Activated B cell treated with CpG ODN at 0.5 μM for 24 hours (primary cell): Measurements from ENCODE around the gene GSTO2. TPM values are rescaled to one million over a fixed set of nuclear protein-coding genes. Genes with fewer than 3 reads are reported as not detected.

Experiments
- ATAC-seq: fragments of 200-7000 bp; cut with Tn5 transposase; one replicate; pipeline ENCODE4 v1.10.0; 2021; ENCODE audit warnings: low read depth, mild to moderate bottlenecking, moderate library complexity
- CTCF ChIA-PET: fragments of 350-600 bp; sonication (Branson Sonifier 250); formaldehyde crosslinking; loops from one replicate; lab custom pipeline; 2021; ENCODE audit warnings: antibody characterized with exemption; lab: Charles Lee
- POLR2A ChIA-PET: fragments of 350-600 bp; sonication (Branson Sonifier 250); formaldehyde crosslinking; loops from one replicate; lab custom pipeline; 2021; ENCODE audit warnings: antibody characterized with exemption; lab: Charles Lee
- DNase-seq: peaks from one replicate; pipeline ENCODE4 v3.0.0; 2022
- H3K27ac Mint-ChIP-seq: one replicate; pipeline ENCODE4 v1.8.0; 2020; ENCODE audit warnings: mixed read lengths
- H3K27me3 Mint-ChIP-seq: one replicate; pipeline ENCODE4 v1.8.0; 2021; ENCODE audit warnings: mixed read lengths
- H3K36me3 Mint-ChIP-seq: one replicate; pipeline ENCODE4 v1.8.0; 2021; ENCODE audit warnings: low read depth, mixed read lengths
- H3K4me1 Mint-ChIP-seq: one replicate; pipeline ENCODE4 v1.8.0; 2021; ENCODE audit warnings: mixed read lengths
- H3K4me3 Mint-ChIP-seq: one replicate; pipeline ENCODE4 v1.8.0; 2020; ENCODE audit warnings: mild to moderate bottlenecking, mixed read lengths
- H3K9me3 Mint-ChIP-seq: one replicate; pipeline ENCODE4 v1.8.0; 2020; ENCODE audit warnings: mixed read lengths
- intact Hi-C: fragments of 100-400 bp; cut with micrococcal nuclease; formaldehyde crosslinking; loops from one replicate; pipeline ENCODE4 v1.15.1; 2024
- total RNA-seq: library from RNA; stranded (reverse); gene quantifications from 2 replicates; pipeline ENCODE4 v1.2.3, GENCODE V29; 2022
- TF ChIP-seq, protein P1 (sequence below): fragments of 200-600 bp; IDR thresholded peaks from one replicate; pipeline ENCODE4 v1.8.0; 2022; ENCODE audit warnings: antibody characterized with exemption, mild to moderate bottlenecking

Gene GSTO2
- total RNA-seq, 1 donor from 2014 or later = 0.91 TPM

DNA sequence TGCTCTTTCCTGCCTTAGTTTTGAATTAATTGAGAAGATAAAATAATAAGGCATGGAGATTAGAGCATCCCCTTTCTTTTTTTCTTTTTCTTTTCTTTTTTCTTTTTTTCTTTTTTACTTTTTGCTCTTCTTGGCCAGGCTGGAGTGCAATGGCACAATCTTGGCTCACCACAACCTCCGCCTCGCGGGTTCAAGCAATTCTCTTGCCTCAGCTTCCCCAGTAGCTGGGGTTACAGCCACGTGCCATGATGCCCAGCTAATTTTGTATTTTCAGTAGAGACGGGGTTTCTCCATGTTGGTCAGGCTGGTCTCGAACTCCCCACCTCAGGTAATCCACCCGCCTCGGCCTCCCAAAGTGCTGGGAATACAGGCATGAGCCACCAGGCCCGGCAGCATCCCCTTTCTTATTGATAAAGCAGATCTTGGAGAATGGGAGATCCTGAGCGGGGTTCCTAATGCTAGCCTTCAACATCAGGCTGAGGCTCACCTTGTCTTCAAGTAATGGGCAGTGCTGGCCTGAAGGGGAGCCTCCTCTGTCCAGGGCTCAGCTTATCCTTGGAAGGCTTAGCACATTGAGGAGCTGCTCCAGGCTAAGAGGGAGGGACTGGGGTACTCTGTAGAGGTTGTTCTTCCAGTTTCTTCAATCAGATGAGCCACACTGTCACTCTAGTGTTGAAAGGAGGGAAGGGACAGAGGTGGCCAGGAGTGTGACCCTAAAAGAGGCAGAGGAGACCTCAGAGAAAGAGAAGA, 27.9 kb downstream of the GSTO2 start:
- Mint-ChIP-seq H3K27me3 (peaks cover 14% of the 10 kb centered on the region), H3K27ac (no peak overlapping the region)
- POLR2A ChIA-PET = interaction anchor here (1.1 kb wide), 1 partner anchor 28 kb away, joined by 4 read pairs; the partner anchor contains the start of gene GSTO2

DNA sequence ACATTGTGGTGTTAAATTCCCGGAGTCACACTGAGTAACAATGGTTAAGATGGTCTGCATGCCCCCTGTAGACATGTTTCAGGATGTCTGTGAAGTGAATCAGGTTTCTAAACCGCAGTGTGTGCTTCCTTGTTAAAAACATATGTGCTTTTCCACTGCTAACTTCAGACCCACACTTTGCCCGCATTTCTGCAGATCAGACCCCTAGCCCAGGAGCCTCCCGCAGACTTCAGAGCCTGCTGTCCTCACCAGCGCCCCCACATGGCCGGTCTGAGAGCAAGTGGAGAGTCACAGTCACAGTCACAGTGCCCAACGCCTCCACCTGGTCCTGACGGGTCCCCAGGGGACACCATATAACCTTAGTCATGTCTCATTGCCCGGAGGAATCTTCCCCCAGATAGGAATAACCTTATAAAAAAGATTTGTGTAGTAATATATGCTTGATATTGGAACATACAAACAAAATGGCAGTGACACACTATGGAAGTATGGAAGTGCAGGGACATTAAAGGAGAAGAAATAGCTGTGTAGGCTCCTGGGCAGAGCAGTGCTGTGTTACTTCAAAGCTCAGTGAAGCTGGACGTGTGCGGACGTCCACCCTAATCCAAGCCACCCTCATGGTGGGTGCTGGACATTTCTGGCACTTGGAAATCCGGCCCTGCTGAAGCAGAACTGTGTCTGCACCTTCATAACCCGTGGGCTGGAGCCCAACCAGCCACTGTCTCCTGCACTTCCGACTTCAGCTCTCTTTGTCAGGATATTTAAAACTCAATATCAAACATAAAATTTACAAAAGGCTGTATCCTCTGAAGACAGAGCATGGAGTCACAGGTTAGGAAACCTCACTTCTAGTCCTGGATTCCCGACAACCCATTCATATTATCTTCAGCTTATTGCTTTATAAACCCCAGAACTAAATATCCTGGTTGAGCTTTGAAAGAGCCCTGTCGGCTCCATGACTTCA, 29.0 kb downstream of the GSTO2 start:
- CTCF ChIA-PET = interaction anchor here (1.3 to 3.1 kb wide), 2 partner anchors 53 to 56 kb away, joined by 3 to 17 read pairs; partner anchors contain the start of gene CFAP58
- no peak for ATAC-seq

More for the DNA sequence above, 27.9 kb downstream of the GSTO2 start:
- no peaks in the 10 kb centered on the region for H3K36me3 Mint-ChIP-seq
- no peaks in the 10 kb centered on the region for H3K9me3 Mint-ChIP-seq
- H3K4me3 Mint-ChIP-seq = no peak overlapping the region
- intact Hi-C loops = loop anchor here (10.0 kb wide), 1 partner anchor 628 kb away; no protein-coding TSS in a partner anchor
- no peak for ATAC-seq
- TF ChIP-seq, protein P1, sequence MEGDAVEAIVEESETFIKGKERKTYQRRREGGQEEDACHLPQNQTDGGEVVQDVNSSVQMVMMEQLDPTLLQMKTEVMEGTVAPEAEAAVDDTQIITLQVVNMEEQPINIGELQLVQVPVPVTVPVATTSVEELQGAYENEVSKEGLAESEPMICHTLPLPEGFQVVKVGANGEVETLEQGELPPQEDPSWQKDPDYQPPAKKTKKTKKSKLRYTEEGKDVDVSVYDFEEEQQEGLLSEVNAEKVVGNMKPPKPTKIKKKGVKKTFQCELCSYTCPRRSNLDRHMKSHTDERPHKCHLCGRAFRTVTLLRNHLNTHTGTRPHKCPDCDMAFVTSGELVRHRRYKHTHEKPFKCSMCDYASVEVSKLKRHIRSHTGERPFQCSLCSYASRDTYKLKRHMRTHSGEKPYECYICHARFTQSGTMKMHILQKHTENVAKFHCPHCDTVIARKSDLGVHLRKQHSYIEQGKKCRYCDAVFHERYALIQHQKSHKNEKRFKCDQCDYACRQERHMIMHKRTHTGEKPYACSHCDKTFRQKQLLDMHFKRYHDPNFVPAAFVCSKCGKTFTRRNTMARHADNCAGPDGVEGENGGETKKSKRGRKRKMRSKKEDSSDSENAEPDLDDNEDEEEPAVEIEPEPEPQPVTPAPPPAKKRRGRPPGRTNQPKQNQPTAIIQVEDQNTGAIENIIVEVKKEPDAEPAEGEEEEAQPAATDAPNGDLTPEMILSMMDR = no peak
- CTCF ChIA-PET = interaction anchor here (1.5 kb wide), 1 partner anchor 53 kb away, joined by 3 read pairs; no protein-coding TSS in a partner anchor
- H3K4me1 Mint-ChIP-seq = no peaks in the 10 kb centered on the region
- DNase-seq = no peak

DNA sequence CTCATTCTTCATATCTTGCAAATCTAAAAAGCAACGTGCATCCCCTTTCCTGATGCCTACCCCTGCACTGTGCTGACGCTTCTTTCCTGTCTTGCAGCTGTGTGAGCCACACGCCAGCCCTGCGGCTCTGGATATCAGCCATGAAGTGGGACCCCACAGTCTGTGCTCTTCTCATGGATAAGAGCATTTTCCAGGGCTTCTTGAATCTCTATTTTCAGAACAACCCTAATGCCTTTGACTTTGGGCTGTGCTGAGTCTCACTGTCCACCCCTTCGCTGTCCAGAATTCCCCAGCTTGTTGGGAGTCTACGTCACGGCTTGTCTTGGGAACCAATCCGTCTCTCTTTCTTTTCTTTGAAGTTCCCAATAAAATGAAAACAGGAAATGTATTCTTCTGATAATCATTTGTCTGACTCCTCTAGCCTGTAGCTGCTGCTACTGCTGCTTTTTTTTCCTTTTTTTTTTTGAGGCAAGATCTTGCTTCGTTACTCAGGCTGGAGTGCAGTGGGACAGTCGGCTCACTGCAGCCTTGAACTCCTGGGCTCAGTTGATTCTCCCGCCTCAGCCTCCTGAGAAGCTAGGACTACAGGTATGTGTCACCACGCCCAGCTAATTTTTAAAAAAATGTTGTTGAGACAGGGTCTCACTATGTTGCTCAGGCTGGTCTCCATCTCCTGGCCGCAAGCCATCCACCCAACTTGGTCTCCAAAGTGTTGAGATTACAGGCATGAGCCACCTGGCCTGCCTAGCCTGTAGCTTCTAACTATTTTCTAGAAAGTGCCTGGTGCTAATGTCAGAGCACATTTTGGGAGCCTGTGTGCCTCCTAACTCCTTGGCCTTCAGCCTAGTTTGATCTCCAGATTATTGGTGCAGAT, 30.3 kb downstream of the GSTO2 start:
- DNase-seq (no peak), ATAC-seq (no peak)
- no peaks in the 10 kb centered on the region for H3K36me3 Mint-ChIP-seq
- ChIA-PET POLR2A (interaction anchor here (0.8 kb wide), 1 partner anchor 55 kb away, joined by 3 read pairs; the partner anchor contains the start of gene CFAP58), CTCF (interaction anchor here (0.9 to 3.1 kb wide), 3 partner anchors 10 to 54 kb away, joined by 3 to 17 read pairs (median 3); partner anchors contain the start of gene CFAP58)
- no peak overlapping the region for H3K4me3 Mint-ChIP-seq
- no peaks in the 10 kb centered on the region for H3K4me1 Mint-ChIP-seq
- TF ChIP-seq, protein P1 = no peak
- peaks cover 14% of the 10 kb centered on the region for H3K27me3 Mint-ChIP-seq
- intact Hi-C loops = loop anchor here (10.0 kb wide), 1 partner anchor 626 kb away; no protein-coding TSS in a partner anchor
- H3K9me3 Mint-ChIP-seq = no peaks in the 10 kb centered on the region
- H3K27ac Mint-ChIP-seq = no peak overlapping the region

More for the DNA sequence above, 29.0 kb downstream of the GSTO2 start:
- Mint-ChIP-seq H3K4me3 (no peak overlapping the region), H3K36me3 (no peaks in the 10 kb centered on the region), H3K4me1 (no peaks in the 10 kb centered on the region), H3K27ac (no peak overlapping the region), H3K9me3 (no peaks in the 10 kb centered on the region), H3K27me3 (peaks cover 14% of the 10 kb centered on the region)
- TF ChIP-seq, protein P1 = no peak
- no peak for DNase-seq
- intact Hi-C loops = loop anchor here (10.0 kb wide), 1 partner anchor 627 kb away; no protein-coding TSS in a partner anchor
- POLR2A ChIA-PET = no interaction called here

DNA sequence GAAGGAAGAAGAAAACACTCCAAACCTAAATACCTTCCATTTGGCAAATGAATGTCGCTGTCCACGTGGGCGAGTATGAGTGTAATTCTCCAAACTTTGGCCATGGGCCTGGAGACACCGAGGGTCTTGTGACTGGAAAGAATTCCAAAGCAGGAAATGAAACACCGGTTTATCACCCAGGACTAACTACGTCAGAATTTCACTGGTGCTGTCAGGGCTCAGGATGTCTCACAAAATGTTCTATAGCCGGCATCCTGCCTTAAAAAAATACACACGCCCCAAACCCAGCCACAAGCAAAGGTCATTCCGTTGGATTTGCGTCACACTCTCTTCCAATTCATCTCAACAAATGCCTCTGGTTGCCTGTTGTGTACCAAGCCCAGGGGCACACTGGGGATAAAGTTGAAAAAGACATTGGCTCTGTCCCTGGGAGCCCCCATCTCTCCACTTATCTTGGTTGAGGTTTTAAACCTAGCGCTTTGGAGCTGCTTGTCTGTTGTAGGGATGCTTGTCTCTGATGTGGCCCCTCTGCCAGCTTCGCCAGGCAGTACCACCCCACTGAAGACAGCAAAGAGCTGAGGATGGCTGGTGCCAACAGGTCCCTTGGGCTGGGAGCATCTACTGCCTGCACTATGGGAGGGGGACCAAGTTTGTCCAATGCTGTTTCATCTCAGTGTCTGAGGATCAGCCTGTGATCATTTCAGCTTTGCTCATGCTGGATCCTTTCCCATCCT, 31.2 kb downstream of the GSTO2 start:
- no peaks in the 10 kb centered on the region for H3K9me3 Mint-ChIP-seq
- no peaks in the 10 kb centered on the region for H3K4me1 Mint-ChIP-seq
- TF ChIP-seq, protein P1 = no peak
- no peak overlapping the region for H3K4me3 Mint-ChIP-seq
- POLR2A ChIA-PET = interaction anchor here (0.8 to 1.0 kb wide), 2 partner anchors 8 to 54 kb away, joined by 3 to 7 read pairs; partner anchors contain the start of gene CFAP58
- no peaks in the 10 kb centered on the region for H3K36me3 Mint-ChIP-seq
- peaks cover 14% of the 10 kb centered on the region for H3K27me3 Mint-ChIP-seq
- CTCF ChIA-PET = interaction anchor here (0.9 to 3.1 kb wide), 2 partner anchors 11 to 51 kb away, joined by 3 to 17 read pairs; no protein-coding TSS in a partner anchor
- intact Hi-C loops = no loop called here
- ATAC-seq (no peak), DNase-seq (no peak)
- no peak overlapping the region for H3K27ac Mint-ChIP-seq
